H1 (cell line): ENCODE results near the gene GDAP1L1. TPM values are rescaled to one million over a fixed set of nuclear protein-coding genes. Genes with fewer than 3 reads are reported as not detected.

Experiments used
- CTCF ChIA-PET: fragments of 300-600 bp; sonication (Branson Sonifier 250); formaldehyde crosslinking; loops from one replicate; lab custom pipeline; 2021; ENCODE audit not compliant: partially characterized antibody; lab: Charles Lee
- POLR2A ChIA-PET: fragments of 300-600 bp; sonication (Branson Sonifier 250); formaldehyde crosslinking; loops from one replicate; lab custom pipeline; 2021; ENCODE audit warnings: inconsistent platforms; ENCODE audit not compliant: partially characterized antibody; lab: Charles Lee
- DNase-seq, 2 experiments: peaks; one replicate each; pipeline versions ENCODE4 v3.0.0 to v3.0.0-alpha.2; 2010 to 2022; ENCODE audit warnings: low spot score in 2 of 2, low read depth in 1 of 2, mixed read lengths in 1 of 2
- FAIRE-seq: peaks from 2 replicates; lab custom pipeline; 2011; peaks lifted over from hg19 to GRCh38; lab: Jason Lieb, UNC
- H2AFZ ChIP-seq: 2 replicates; pipeline ENCODE4 v1.8.1; 2012; ENCODE audit warnings: low read length, inconsistent platforms
- H2AK5ac ChIP-seq: 2 replicates; pipeline ENCODE4 v1.6.1; 2013; ENCODE audit warnings: low read depth, low read length
- H2BK120ac ChIP-seq: replicated peaks from 2 replicates; pipeline ENCODE3; 2013; ENCODE audit warnings: low read depth, low read length, inconsistent platforms
- H2BK12ac ChIP-seq: 2 replicates; pipeline ENCODE4 v1.6.1; 2013; ENCODE audit warnings: low read depth, low read length
- H2BK15ac ChIP-seq: 2 replicates; pipeline ENCODE4 v1.6.1; 2013; ENCODE audit warnings: low read length
- H2BK20ac ChIP-seq: 2 replicates; pipeline ENCODE4 v1.6.1; 2013; ENCODE audit warnings: low read length
- H2BK5ac ChIP-seq: 2 replicates; pipeline ENCODE4 v1.6.1; 2013; ENCODE audit warnings: low read depth, low read length
- H3K14ac ChIP-seq: 2 replicates; pipeline ENCODE4 v1.6.1; 2013; ENCODE audit warnings: inconsistent platforms; ENCODE audit not compliant: insufficient read length
- H3K18ac ChIP-seq: 2 replicates; pipeline ENCODE4 v1.6.1; 2013; ENCODE audit warnings: low read length; ENCODE audit errors: extremely low read depth
- H3K23ac ChIP-seq: 2 replicates; pipeline ENCODE4 v1.6.1; 2013; ENCODE audit warnings: inconsistent platforms; ENCODE audit not compliant: insufficient read length
- H3K23me2 ChIP-seq: 2 replicates; pipeline ENCODE4 v1.6.1; 2013; ENCODE audit warnings: low read depth, low read length
- H3K27ac ChIP-seq: 2 replicates; pipeline ENCODE4 v1.6.1; 2011; ENCODE audit warnings: low read depth, low read length, inconsistent platforms
- H3K27me3 ChIP-seq, 4 experiments: replicated peaks in 1 of 4; 1 replicate in 1 of 4; 2 replicates in 3 of 4; pipeline versions ENCODE4 v1.6.1 to v1.8.1; 2011 to 2013; ENCODE audit warnings: low read length in 3 of 4, mild to moderate bottlenecking in 3 of 4, inconsistent platforms in 2 of 4, mixed read lengths in 2 of 4, moderate library complexity in 1 of 4; ENCODE audit not compliant: control insufficient read depth in 3 of 4, insufficient read depth in 3 of 4; ENCODE audit errors: extremely low read depth in 1 of 4
- H3K36me3 ChIP-seq, 4 experiments: 2 replicates each; pipeline versions ENCODE4 v1.6.1 to v1.8.1; 2011 to 2013; ENCODE audit warnings: mild to moderate bottlenecking in 4 of 4, low read length in 3 of 4, moderate library complexity in 2 of 4, control low read depth in 1 of 4, inconsistent platforms in 1 of 4; ENCODE audit not compliant: insufficient read depth in 4 of 4, control insufficient read depth in 2 of 4
- H3K4ac ChIP-seq: replicated peaks from 2 replicates; pipeline ENCODE3; 2013; ENCODE audit warnings: low read length, low read depth, mixed read lengths, inconsistent platforms; ENCODE audit not compliant: insufficient read length
- H3K4me1 ChIP-seq, 4 experiments: replicated peaks in 1 of 4; 1 replicate in 1 of 4; 2 replicates in 3 of 4; pipeline versions ENCODE4 v1.6.1 to v1.8.1; 2011 to 2013; ENCODE audit warnings: low read length in 3 of 4, inconsistent platforms in 2 of 4, mixed read lengths in 1 of 4; ENCODE audit not compliant: insufficient read depth in 4 of 4, control insufficient read depth in 3 of 4
- H3K4me2 ChIP-seq, 2 experiments: 2 replicates each; pipeline versions ENCODE4 v1.6.1 to v1.8.1; 2011 to 2013; ENCODE audit warnings: low read depth in 2 of 2, low read length in 2 of 2, control low read depth in 1 of 2, inconsistent platforms in 1 of 2, mild to moderate bottlenecking in 1 of 2; ENCODE audit not compliant: insufficient read depth in 1 of 2
- H3K4me3 ChIP-seq, 4 experiments: fragments of 200-600, 300-600 bp in 1 of 4; sonication (generic), shearing (Covaris generic), sonication (Bioruptor Twin) in 1 of 4; 2 replicates each; pipeline versions ENCODE4 v1.5.1 to v1.8.1; 2011 to 2016; ENCODE audit warnings: low read length in 4 of 4, low read depth in 3 of 4, control low read depth in 2 of 4, inconsistent platforms in 2 of 4, mild to moderate bottlenecking in 2 of 4, mixed read lengths in 1 of 4, moderate library complexity in 1 of 4; ENCODE audit not compliant: insufficient read depth in 2 of 4; ENCODE audit errors: extremely low read depth in 1 of 4
- H3K56ac ChIP-seq: replicated peaks from 2 replicates; pipeline ENCODE3; 2013; ENCODE audit warnings: low read depth, mild to moderate bottlenecking, mixed read lengths, low read length, inconsistent platforms; ENCODE audit not compliant: insufficient read length
- H3K79me1 ChIP-seq: 2 replicates; pipeline ENCODE4 v1.6.1; 2013; ENCODE audit warnings: low read depth, low read length, control low read depth
- H3K79me2 ChIP-seq, 2 experiments: 2 replicates each; pipeline versions ENCODE4 v1.6.1 to v1.8.1; 2012 to 2013; ENCODE audit warnings: low read length in 2 of 2, mild to moderate bottlenecking in 2 of 2, inconsistent platforms in 1 of 2; ENCODE audit not compliant: insufficient read depth in 2 of 2, control insufficient read depth in 1 of 2
- H3K9ac ChIP-seq, 4 experiments: replicated peaks in 1 of 4; 1 replicate in 1 of 4; 2 replicates in 3 of 4; pipeline versions ENCODE4 v1.6.1 to v1.8.1; 2011 to 2013; ENCODE audit warnings: low read depth in 3 of 4, low read length in 3 of 4, control low read depth in 2 of 4, mild to moderate bottlenecking in 2 of 4, moderate library complexity in 2 of 4, inconsistent platforms in 1 of 4; ENCODE audit errors: extremely low read depth in 1 of 4
- H3K9me3 ChIP-seq, 2 experiments: 2 replicates each; pipeline versions ENCODE4 v1.6.1 to v1.8.1; 2012 to 2013; ENCODE audit warnings: mild to moderate bottlenecking in 2 of 2, moderate library complexity in 2 of 2, control low read depth in 1 of 2, inconsistent platforms in 1 of 2, low read depth in 1 of 2, low read length in 1 of 2, mixed read lengths in 1 of 2; ENCODE audit not compliant: insufficient read depth in 2 of 2
- H4K20me1 ChIP-seq, 2 experiments: replicated peaks in 1 of 2; 2 replicates each; pipeline versions ENCODE3 to v1.8.1; 2011 to 2013; ENCODE audit warnings: inconsistent platforms in 2 of 2, low read length in 2 of 2, mild to moderate bottlenecking in 1 of 2; ENCODE audit not compliant: insufficient read depth in 2 of 2, control insufficient read depth in 1 of 2
- H4K5ac ChIP-seq: 2 replicates; pipeline ENCODE4 v1.6.1; 2013; ENCODE audit warnings: low read length, low read depth, mixed read lengths, inconsistent platforms; ENCODE audit not compliant: insufficient read length
- H4K8ac ChIP-seq: 2 replicates; pipeline ENCODE4 v1.8.0; 2013; ENCODE audit warnings: mild to moderate bottlenecking, moderate library complexity, low read length, inconsistent platforms; ENCODE audit not compliant: insufficient read depth; ENCODE audit errors: extremely low read depth
- H4K91ac ChIP-seq: replicated peaks from 2 replicates; pipeline ENCODE3; 2013; ENCODE audit warnings: low read length, mixed read lengths, inconsistent platforms; ENCODE audit not compliant: insufficient read length
- ATF2 ChIP-seq: IDR thresholded peaks from 2 replicates; pipeline ENCODE4 v1.6.1; 2012; ENCODE audit warnings: low read length, inconsistent platforms
- ATF3 ChIP-seq: IDR thresholded peaks from 2 replicates; pipeline ENCODE4 v1.6.1; 2011; ENCODE audit warnings: low read depth, mild to moderate bottlenecking, low read length; ENCODE audit not compliant: insufficient read depth
- BCL11A ChIP-seq, 2 experiments: IDR thresholded peaks; one replicate each; pipeline ENCODE4 v1.6.1; 2011; ENCODE audit warnings: low read depth in 2 of 2, low read length in 2 of 2, mild to moderate bottlenecking in 2 of 2
- BRCA1 ChIP-seq: IDR thresholded peaks from 2 replicates; pipeline ENCODE4 v1.6.1; 2012; ENCODE audit warnings: low read depth, low read length, improper control_type of control experiment
- CREB1 ChIP-seq: IDR thresholded peaks from 2 replicates; pipeline ENCODE4 v1.6.1; 2012; ENCODE audit warnings: inconsistent platforms
- HDAC2 ChIP-seq, 2 experiments: fragments of 300-600 bp in 1 of 2; sonication (generic) in 1 of 2; IDR thresholded peaks; 2 replicates each; pipeline ENCODE4 v1.6.1; 2011 to 2012; ENCODE audit warnings: low read depth in 2 of 2, low read length in 2 of 2, mild to moderate bottlenecking in 2 of 2, moderate library complexity in 2 of 2, borderline replicate concordance in 1 of 2, inconsistent platforms in 1 of 2
- JUN ChIP-seq: IDR thresholded peaks from 2 replicates; pipeline ENCODE4 v1.6.1; 2011; ENCODE audit warnings: low read depth, mild to moderate bottlenecking, improper control_type of control experiment, low read length
- JUND ChIP-seq: IDR thresholded peaks from 2 replicates; pipeline ENCODE4 v1.6.1; 2011; ENCODE audit warnings: mild to moderate bottlenecking, improper control_type of control experiment, low read length
- KDM4A ChIP-seq: IDR thresholded peaks from one replicate; pipeline ENCODE4 v1.7.1; 2012; ENCODE audit warnings: low read depth, mild to moderate bottlenecking, moderate library complexity, low read length, inconsistent platforms; ENCODE audit not compliant: severe bottlenecking
- SAP30 ChIP-seq: fragments of 300-600 bp; sonication (generic); IDR thresholded peaks from 2 replicates; pipeline ENCODE4 v1.7.1; 2012; ENCODE audit warnings: low read length, moderate library complexity, mild to moderate bottlenecking, inconsistent platforms; ENCODE audit not compliant: insufficient read depth, insufficient replicate concordance
- SIRT6 ChIP-seq: IDR thresholded peaks from one replicate; pipeline ENCODE4 v1.7.1; 2012; ENCODE audit warnings: low read length, inconsistent platforms
- TCF12 ChIP-seq: IDR thresholded peaks from 2 replicates; pipeline ENCODE4 v1.6.1; 2011; ENCODE audit warnings: low read depth, mild to moderate bottlenecking, low read length
- WGBS, 2 experiments: shearing (Covaris generic) in 1 of 2; methylation state at CpG; one replicate each; pipeline versions ENCODE4 v1.1.6 to v1.1.7; 2013 to 2015; ENCODE audit warnings: low lambda C conversion rate in 2 of 2, mixed read lengths in 2 of 2, inconsistent platforms in 1 of 2, low coverage in 1 of 2, missing lambda C conversion rate in 1 of 2; ENCODE audit not compliant: insufficient replicate concordance in 2 of 2, insufficient coverage in 1 of 2, insufficient read length in 1 of 2; ENCODE audit errors: extremely low coverage in 1 of 2, missing lambda C conversion rate in 1 of 2; 5-methylcytosine and 5-hydroxymethylcytosine counted together
- polyA plus RNA-seq, 7 experiments: library from polyadenylated mRNA; depleted of rRNA in 3 of 7; stranded (reverse) in 5 of 7; unstranded in 2 of 7; fragments of >200 nt in 5 of 7; fragments of 200-250 nt in 2 of 7; gene quantifications; 1 replicate in 5 of 7; 2 replicates in 1 of 7; 4 replicates in 1 of 7; pipeline versions ENCODE4 v1.2.1 to v1.2.3, GENCODE V29; 2011 to 2013; ENCODE audit warnings: missing spikeins in 2 of 7, mixed read lengths in 2 of 7
- total RNA-seq: library from RNA; stranded (reverse); fragmentation: NEBNext Ultra II Directional; extraction: Animal tissue kit (Norgen Biotek cat#: 25700); gene quantifications from 2 replicates; pipeline ENCODE4 v1.2.1, GENCODE V29; 2021

GDAP1L1 gene
- total and polyA plus RNA-seq, 2 of the 8 experiments (the other 6 are each of a cell fraction or from before 2014, with no cell fraction given) = 8.5 to 63.1 TPM

- Histone ChIP-seq H3K9me3 (no peaks in the 10 kb centered on the region), H3K4me3 (no peak overlapping the region), H3K14ac (no peak overlapping the region), H3K9ac (no peak overlapping the region), H3K36me3 (peaks cover 6 to 64% (median 37%) of the 10 kb centered on the region in 4 experiments), H2BK120ac (no peak overlapping the region), H3K27ac (no peak overlapping the region), H4K91ac (no peak overlapping the region), H2BK20ac (no peak overlapping the region), H3K18ac (no peak overlapping the region), H4K20me1 (peaks cover 4 to 5% of the 10 kb centered on the region in 2 experiments), H3K4me2 (no peak overlapping the region), H3K56ac (no peak overlapping the region), H2AK5ac (no peak overlapping the region), H3K23me2 (no peaks in the 10 kb centered on the region), H2AFZ (no peak overlapping the region), H3K23ac (no peak overlapping the region), H2BK5ac (no peak overlapping the region), H3K4me1 (no peaks in the 10 kb centered on the region), H4K8ac (no peak overlapping the region), H3K79me1 (no peaks in the 10 kb centered on the region; the same call in 1 of the 2 replicates), H3K79me2 (peaks cover 0 to 17% of the 10 kb centered on the region in 2 experiments; a peak in 2 of 4 replicates), H3K27me3 (no peaks in the 10 kb centered on the region), H4K5ac (no peak overlapping the region), H2BK12ac (no peak overlapping the region), H3K4ac (no peak overlapping the region), H2BK15ac (no peak overlapping the region)
- WGBS, 2 experiments = 84% methylated on average over 4 of the region's 4 CpGs; no CpG with 5 or more reads in 1 of the 2 experiments
- ChIA-PET CTCF (interaction anchor here (1.3 to 4.8 kb wide), 2 partner anchors 10 to 82 kb away, joined by 3 to 29 read pairs; no protein-coding TSS in a partner anchor), POLR2A (interaction anchor here (0.7 to 0.9 kb wide), 2 partner anchors 9 to 11 kb away, joined by 3 read pairs; partner anchors contain the start of gene OSER1)
- no peak for DNase-seq
- FAIRE-seq = no peak
- TF ChIP-seq JUN = no peak
- no peak for TF ChIP-seq KDM4A
- no peak for TF ChIP-seq SAP30
- TF ChIP-seq SIRT6 = no peak
- TF ChIP-seq TCF12 = no peak
- no peak for TF ChIP-seq BCL11A (IDR thresholded peaks at IDR 0.05; ENCODE audit: low read depth in 2 of 2, low read length in 2 of 2)
- TF ChIP-seq ATF2 = no peak
- TF ChIP-seq CREB1 = no peak
- no peak for TF ChIP-seq BRCA1
- TF ChIP-seq JUND = no peak
- TF ChIP-seq HDAC2 (IDR thresholded peaks at IDR 0.05; ENCODE audit: borderline replicate concordance in 1 of 2, low read depth in 2 of 2, low read length in 2 of 2) = no peak
- TF ChIP-seq ATF3 = no peak
These were observed 48.2 kb upstream of the GDAP1L1 start for GRCh38 chr20:44198872-44199271.
